ENCODE results near the gene ECSIT. TPM values are rescaled to one million over a fixed set of nuclear protein-coding genes. Genes with fewer than 3 reads are reported as not detected.

The ECSIT gene
- total and polyA plus RNA-seq, 7 donors = 84.3 to 196 (median 113) TPM

- intact Hi-C loops (cut with DNase I) = no loop called here
- no peak for ATAC-seq
Observed at GRCh38 chr19:11539495-11540365, 10.8 kb upstream of the ECSIT start.

DNA sequence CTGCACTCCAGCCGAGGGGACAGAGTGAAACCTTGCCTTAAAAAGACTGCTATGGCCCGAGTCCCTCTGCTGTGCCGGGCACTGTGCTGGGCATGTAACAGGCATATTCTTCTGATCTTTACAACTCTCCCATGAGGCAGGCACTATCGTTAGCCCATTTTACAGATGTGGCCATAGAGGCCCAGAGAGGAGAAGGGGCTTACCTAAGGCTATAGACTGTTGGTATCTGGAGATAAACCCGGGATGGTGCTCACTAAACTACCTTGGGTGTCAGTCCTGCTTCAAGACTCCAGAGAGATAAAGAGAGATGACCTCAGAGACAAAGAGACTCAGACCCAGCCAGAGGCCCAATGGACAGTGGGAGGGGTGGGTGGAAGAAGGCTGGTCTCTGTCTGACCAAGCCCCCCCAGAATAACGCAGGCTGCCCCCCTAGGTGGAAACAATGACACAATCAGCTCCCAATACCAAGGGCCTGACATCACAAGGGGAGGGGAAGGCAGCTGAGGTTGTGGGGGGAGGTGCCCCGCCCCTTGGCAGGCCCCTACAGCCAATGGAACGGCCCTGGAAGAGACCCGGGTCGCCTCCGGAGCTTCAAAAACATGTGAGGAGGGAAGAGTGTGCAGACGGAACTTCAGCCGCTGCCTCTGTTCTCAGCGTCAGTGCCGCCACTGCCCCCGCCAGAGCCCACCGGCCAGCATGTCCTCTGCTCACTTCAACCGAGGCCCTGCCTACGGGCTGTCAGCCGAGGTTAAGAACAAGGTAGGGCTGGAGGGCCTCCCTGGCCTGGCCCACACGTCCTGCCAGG lies 9.5 kb upstream of the ECSIT start, which contains the start of gene CNN1:
CNN1 (plus strand) TSS at position 620 of the 805 bp plus-strand sequence; CDS start at position 697, 77 bp downstream.
- 24 to 32% (median 30%) methylated on average over 15 to 21 of the region's 21 CpGs for WGBS, 3 donors
- Histone ChIP-seq H3K4me1 (no peaks in the 10 kb centered on the region), H3K27me3 (ENCODE audit: insufficient read depth in 3 of 3, low read length in 2 of 3) (no peaks in the 10 kb centered on the region), H3K4me3 (peak within 1 kb of the TSS; percentile 47), H3K27ac (peak within 1 kb of the TSS; percentile 42), H3K9me3 (no peaks in the 10 kb centered on the region), H3K36me3 (ENCODE audit: insufficient read depth in 1 of 2, low read depth in 1 of 2) (no peaks in the 10 kb centered on the region)
- DNase-seq = peak; percentile 41 to 59
- intact Hi-C loops (cut with DNase I) = no loop called here
- TF ChIP-seq, protein P1, sequence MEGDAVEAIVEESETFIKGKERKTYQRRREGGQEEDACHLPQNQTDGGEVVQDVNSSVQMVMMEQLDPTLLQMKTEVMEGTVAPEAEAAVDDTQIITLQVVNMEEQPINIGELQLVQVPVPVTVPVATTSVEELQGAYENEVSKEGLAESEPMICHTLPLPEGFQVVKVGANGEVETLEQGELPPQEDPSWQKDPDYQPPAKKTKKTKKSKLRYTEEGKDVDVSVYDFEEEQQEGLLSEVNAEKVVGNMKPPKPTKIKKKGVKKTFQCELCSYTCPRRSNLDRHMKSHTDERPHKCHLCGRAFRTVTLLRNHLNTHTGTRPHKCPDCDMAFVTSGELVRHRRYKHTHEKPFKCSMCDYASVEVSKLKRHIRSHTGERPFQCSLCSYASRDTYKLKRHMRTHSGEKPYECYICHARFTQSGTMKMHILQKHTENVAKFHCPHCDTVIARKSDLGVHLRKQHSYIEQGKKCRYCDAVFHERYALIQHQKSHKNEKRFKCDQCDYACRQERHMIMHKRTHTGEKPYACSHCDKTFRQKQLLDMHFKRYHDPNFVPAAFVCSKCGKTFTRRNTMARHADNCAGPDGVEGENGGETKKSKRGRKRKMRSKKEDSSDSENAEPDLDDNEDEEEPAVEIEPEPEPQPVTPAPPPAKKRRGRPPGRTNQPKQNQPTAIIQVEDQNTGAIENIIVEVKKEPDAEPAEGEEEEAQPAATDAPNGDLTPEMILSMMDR (IDR thresholded peaks at IDR 0.05) = no peak
- no peak for ATAC-seq

More at GRCh38 chr19:11539495-11540365, 10.8 kb upstream of the ECSIT start:
- H3K27ac ChIP-seq = peak overlapping the region; percentile 23
- no peaks in the 10 kb centered on the region for H3K4me1 ChIP-seq
- no peaks in the 10 kb centered on the region for H3K9me3 ChIP-seq
- peak overlapping the region; percentile 47 for H3K4me3 ChIP-seq
- H3K27me3 ChIP-seq (ENCODE audit: insufficient read depth in 3 of 3, low read length in 2 of 3) = no peaks in the 10 kb centered on the region
- WGBS, 3 donors = 12 to 27% (median 16%) methylated on average over 17 to 36 of the region's 36 CpGs
- H3K36me3 ChIP-seq (ENCODE audit: insufficient read depth in 1 of 2, low read depth in 1 of 2) = no peaks in the 10 kb centered on the region
- no peak for DNase-seq
- TF ChIP-seq, protein P1 (IDR thresholded peaks at IDR 0.05) = no peak

DNA sequence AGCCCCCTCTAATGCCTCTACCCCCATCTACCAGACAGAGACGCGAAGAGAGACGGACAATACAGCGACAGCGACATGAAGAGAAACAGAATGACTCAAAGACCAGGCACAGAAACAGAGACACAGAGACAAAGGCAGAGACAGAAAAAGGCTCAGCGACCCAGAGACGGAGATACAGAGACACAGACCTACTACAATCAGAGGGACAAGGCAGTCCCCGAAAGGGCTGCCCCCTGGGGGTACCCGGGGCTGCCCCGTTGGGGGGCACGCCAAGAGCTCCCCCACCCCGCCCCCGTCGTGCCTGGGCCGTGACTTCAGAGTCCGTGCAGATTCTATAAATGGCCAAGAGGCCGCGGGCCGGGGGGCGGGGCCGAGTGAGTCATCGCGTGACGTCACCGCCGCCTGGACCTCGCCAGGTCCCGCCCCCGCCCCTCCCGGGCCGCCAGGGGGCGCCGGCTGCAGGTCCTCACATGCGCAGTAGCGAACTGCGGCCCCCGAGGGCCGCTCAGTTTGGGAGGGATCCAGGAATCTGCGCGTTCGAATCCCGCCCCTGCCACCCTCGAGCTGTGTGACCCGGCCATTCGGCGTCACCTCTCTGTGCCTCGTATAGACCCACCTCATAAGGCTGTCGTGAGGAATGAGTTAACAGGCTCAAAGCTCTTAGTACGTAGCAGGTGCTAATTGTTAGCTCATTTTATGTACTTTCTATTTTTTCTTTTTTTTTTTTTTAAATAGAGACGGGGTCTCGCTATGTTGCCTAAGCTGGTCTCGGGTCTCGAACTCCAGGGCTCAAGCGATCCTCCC lies 7.1 kb upstream of the ECSIT start:
- Histone ChIP-seq H3K4me3 (peak overlapping the region; percentile 62), H3K27me3 (ENCODE audit: insufficient read depth in 3 of 3, low read length in 2 of 3) (no peaks in the 10 kb centered on the region), H3K9me3 (no peaks in the 10 kb centered on the region), H3K27ac (peak overlapping the region; percentile 85), H3K4me1 (no peaks in the 10 kb centered on the region), H3K36me3 (ENCODE audit: insufficient read depth in 1 of 2, low read depth in 1 of 2) (no peaks in the 10 kb centered on the region)
- TF ChIP-seq, protein P1 (IDR thresholded peaks at IDR 0.05) = peak; percentile 89
- 9 to 18% (median 10%) methylated on average over 32 to 54 of the region's 54 CpGs for WGBS, 3 donors
- intact Hi-C loops (cut with DNase I) = no loop called here
- DNase-seq (peak; percentile 90 to 95), ATAC-seq (peak; percentile 95 to 98 (median 96))

DNA sequence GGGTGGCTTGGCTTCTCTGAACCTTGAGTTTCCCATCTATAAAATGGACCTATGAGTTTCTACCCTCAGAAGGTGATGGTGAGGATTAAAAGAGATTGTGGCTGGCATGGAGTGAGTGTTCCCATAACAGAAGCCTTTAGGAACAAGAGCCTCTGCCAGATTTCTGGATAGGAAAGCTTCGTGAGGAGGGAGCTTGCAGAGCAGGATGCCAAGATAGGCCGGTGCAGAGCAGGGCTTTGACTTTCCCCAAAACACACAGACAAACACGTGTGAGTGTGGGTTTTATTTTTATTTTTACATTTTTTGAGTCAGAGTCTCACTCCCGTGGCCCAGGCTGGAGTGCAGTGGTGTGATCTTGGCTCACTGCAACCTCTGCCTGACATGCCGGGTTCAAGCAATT lies 6.0 kb upstream of the ECSIT start:
- no peaks in the 10 kb centered on the region for H3K4me1 ChIP-seq
- no peaks in the 10 kb centered on the region for H3K9me3 ChIP-seq
- TF ChIP-seq, protein P1 (IDR thresholded peaks at IDR 0.05) = no peak
- no peak overlapping the region for H3K4me3 ChIP-seq
- peak overlapping the region; percentile 85 for H3K27ac ChIP-seq
- intact Hi-C loops (cut with DNase I) = no loop called here
- 53 to 62% (median 60%) methylated on average over 5 of the region's 5 CpGs for WGBS, 3 donors
- no peaks in the 10 kb centered on the region for H3K36me3 ChIP-seq (ENCODE audit: insufficient read depth in 1 of 2, low read depth in 1 of 2)
- ATAC-seq (no peak), DNase-seq (no peak)
- H3K27me3 ChIP-seq (ENCODE audit: insufficient read depth in 3 of 3, low read length in 2 of 3) = no peaks in the 10 kb centered on the region
